GM23338 (cell line): Measurements from ENCODE around the gene GSG1L. TPM values are rescaled to one million over a fixed set of nuclear protein-coding genes. Genes with fewer than 3 reads are reported as not detected.

Experiments used
- ATAC-seq: fragments of 200-7000 bp; cut with Tn5 transposase; 3 replicates; pipeline ENCODE4 v1.9.1; 2020
- DNase-seq: peaks from one replicate; pipeline ENCODE4 v3.0.0-alpha.2; 2015; ENCODE audit warnings: low spot score
- H2AFZ ChIP-seq: fragments of 200-600 bp; sonication (generic); 2 replicates; pipeline ENCODE4 v1.8.0; 2016; ENCODE audit warnings: antibody characterized with exemption, mild to moderate bottlenecking, moderate library complexity
- H3F3A ChIP-seq: fragments of 200-600 bp; sonication (generic); replicated peaks from 2 replicates; pipeline ENCODE4 v1.8.0; 2017; ENCODE audit warnings: antibody characterized with exemption, mixed run types, low read depth
- H3K27ac ChIP-seq: fragments of 200-600 bp; sonication (generic); 2 replicates; pipeline ENCODE4 v1.6.1; 2016; ENCODE audit warnings: low read depth
- H3K27me3 ChIP-seq: fragments of 200-600 bp; sonication (generic); 2 replicates; pipeline ENCODE4 v1.8.0; 2016; ENCODE audit warnings: mild to moderate bottlenecking, mixed run types, moderate library complexity; ENCODE audit not compliant: insufficient read depth
- H3K36me3 ChIP-seq: fragments of 200-600 bp; sonication (generic); 2 replicates; pipeline ENCODE4 v1.8.0; 2016; ENCODE audit warnings: mild to moderate bottlenecking; ENCODE audit not compliant: insufficient read depth
- H3K4me1 ChIP-seq: fragments of 200-600 bp; sonication (generic); 2 replicates; pipeline ENCODE4 v1.8.0; 2016; ENCODE audit warnings: mild to moderate bottlenecking, moderate library complexity; ENCODE audit not compliant: insufficient read depth
- H3K4me2 ChIP-seq: fragments of 200-600 bp; sonication (generic); 2 replicates; pipeline ENCODE4 v1.7.1; 2017; ENCODE audit warnings: mixed run types
- H3K4me3 ChIP-seq: fragments of 200-600 bp; sonication (generic); 2 replicates; pipeline ENCODE4 v1.6.1; 2016; ENCODE audit warnings: mixed run types
- H3K79me2 ChIP-seq: fragments of 200-600 bp; sonication (generic); replicated peaks from 2 replicates; pipeline ENCODE4 v1.8.0; 2017; ENCODE audit warnings: mild to moderate bottlenecking; ENCODE audit not compliant: insufficient read depth
- H3K9me2 ChIP-seq: fragments of 200-600 bp; sonication (generic); 2 replicates; pipeline ENCODE4 v1.8.0; 2017; ENCODE audit not compliant: insufficient read depth
- H4K20me1 ChIP-seq: fragments of 200-600 bp; sonication (generic); replicated peaks from 2 replicates; pipeline ENCODE4 v1.8.0; 2017; ENCODE audit warnings: mild to moderate bottlenecking; ENCODE audit not compliant: insufficient read depth
- H3K27ac Mint-ChIP-seq: 2 replicates; pipeline ENCODE4 v1.8.0; 2020; ENCODE audit warnings: inconsistent platforms, mild to moderate bottlenecking, moderate library complexity, mixed read lengths
- H3K27me3 Mint-ChIP-seq: 3 replicates; pipeline ENCODE4 v1.8.0; 2022; ENCODE audit warnings: low read depth, mild to moderate bottlenecking, moderate library complexity, mixed read lengths, inconsistent platforms; ENCODE audit not compliant: insufficient read depth, poor library complexity
- H3K36me3 Mint-ChIP-seq: 3 replicates; pipeline ENCODE4 v1.8.0; 2021; ENCODE audit warnings: low read depth, mild to moderate bottlenecking, inconsistent platforms, moderate library complexity, mixed read lengths
- H3K4me1 Mint-ChIP-seq: 3 replicates; pipeline ENCODE4 v1.8.0; 2020; ENCODE audit warnings: mild to moderate bottlenecking, inconsistent platforms, mixed read lengths
- H3K4me3 Mint-ChIP-seq: 3 replicates; pipeline ENCODE4 v1.8.0; 2021; ENCODE audit warnings: moderate library complexity, mild to moderate bottlenecking, inconsistent platforms, mixed read lengths
- H3K9me3 Mint-ChIP-seq: 3 replicates; pipeline ENCODE4 v1.8.0; 2020; ENCODE audit warnings: moderate library complexity, mild to moderate bottlenecking, inconsistent platforms, mixed read lengths
- CREB1 ChIP-seq: fragments of 250-450 bp; sonication (Bioruptor Pico); IDR thresholded peaks from 2 replicates; pipeline ENCODE4 v1.5.0; 2020; ENCODE audit warnings: low read depth, mild to moderate bottlenecking, moderate library complexity
- CTCF ChIP-seq, 2 experiments: fragments of 200-600 bp in 1 of 2; sonication (generic) in 1 of 2; conservative IDR thresholded peaks; 2 replicates each; pipeline versions ENCODE4 v1.5.1 to v1.6.1; 2016 to 2017; ENCODE audit warnings: antibody characterized with exemption in 2 of 2, low read depth in 2 of 2, mild to moderate bottlenecking in 2 of 2, moderate library complexity in 1 of 2
- EZH2 ChIP-seq: fragments of 200-600 bp; sonication (generic); IDR thresholded peaks from one replicate; pipeline ENCODE4 v1.8.0; 2017; ENCODE audit warnings: antibody characterized with exemption, mild to moderate bottlenecking, low read depth; ENCODE audit not compliant: unreplicated experiment
- EZH2phosphoT487 ChIP-seq: fragments of 200-600 bp; sonication (generic); IDR thresholded peaks from one replicate; pipeline ENCODE4 v1.8.1; 2018; ENCODE audit warnings: antibody characterized with exemption; ENCODE audit not compliant: unreplicated experiment
- POLR2AphosphoS5 ChIP-seq: IDR thresholded peaks from 2 replicates; pipeline ENCODE4 v1.6.1; 2016; ENCODE audit warnings: antibody characterized with exemption, low read depth
- REST ChIP-seq: IDR thresholded peaks from one replicate; pipeline ENCODE4 v1.6.1; 2018; ENCODE audit warnings: antibody characterized with exemption; ENCODE audit not compliant: unreplicated experiment
- STAT1 ChIP-seq: IDR thresholded peaks from one replicate; pipeline ENCODE4 v1.6.1; 2016; ENCODE audit warnings: antibody characterized with exemption; ENCODE audit not compliant: unreplicated experiment
- ZNF331 ChIP-seq: fragments of 250-450 bp; sonication (Bioruptor Pico); IDR thresholded peaks from 2 replicates; pipeline ENCODE4 v1.5.0; 2020; ENCODE audit warnings: low read depth, mild to moderate bottlenecking, moderate library complexity
- polyA plus RNA-seq: library from polyadenylated mRNA; unstranded; fragments of >200 nt; fragmentation: Nextera tagmentation; extraction: Ambion mirVana; gene quantifications from 2 replicates; pipeline ENCODE4 v1.2.1, GENCODE V29; 2016
- total RNA-seq: library from RNA; depleted of rRNA; stranded (reverse); fragments of >200 nt; shearing (Covaris generic); gene quantifications from 2 replicates; pipeline ENCODE4 v1.2.3, GENCODE V29; 2014

GSG1L gene
- total and polyA plus RNA-seq, 2 experiments from 2014 or later, result 0.36 to 0.63 TPM

- H3K27me3 Mint-ChIP-seq, result peaks cover 13% of the 10 kb centered on the region
- DNase-seq, result no peak
- Histone ChIP-seq H4K20me1 (no peaks in the 10 kb centered on the region), H3K27ac (no peak overlapping the region), H3K4me3 (no peak overlapping the region), H3K9me2 (peaks cover 3% of the 10 kb centered on the region; the same call in 1 of the 2 replicates), H3K27me3 (no peaks in the 10 kb centered on the region), H2AFZ (no peak overlapping the region), H3K79me2 (no peaks in the 10 kb centered on the region), H3F3A (no peaks in the 10 kb centered on the region), H3K4me2 (no peak overlapping the region), H3K36me3 (no peaks in the 10 kb centered on the region), H3K4me1 (no peaks in the 10 kb centered on the region)
- no peaks in the 10 kb centered on the region for H3K36me3 Mint-ChIP-seq
- TF ChIP-seq EZH2, result no peak
- ATAC-seq, result no peak; the same call in 2 of the 3 replicates
- no peaks in the 10 kb centered on the region; the same call in 2 of the 3 replicates for H3K4me1 Mint-ChIP-seq
- H3K9me3 Mint-ChIP-seq, result no peaks in the 10 kb centered on the region; the same call in 2 of the 3 replicates
- H3K27ac Mint-ChIP-seq, result no peak overlapping the region
- H3K4me3 Mint-ChIP-seq, result no peak overlapping the region
These were observed 156.6 kb downstream of the GSG1L start for GRCh38 chr16:27906883-27907282.

- Histone ChIP-seq H3K4me3 (no peak overlapping the region), H3K27ac (no peak overlapping the region), H3K79me2 (no peaks in the 10 kb centered on the region), H3K4me1 (no peaks in the 10 kb centered on the region), H3K36me3 (no peaks in the 10 kb centered on the region), H2AFZ (no peak overlapping the region), H3F3A (no peaks in the 10 kb centered on the region), H4K20me1 (no peaks in the 10 kb centered on the region), H3K27me3 (no peaks in the 10 kb centered on the region), H3K9me2 (peaks cover 3% of the 10 kb centered on the region; the same call in 1 of the 2 replicates), H3K4me2 (no peak overlapping the region)
- H3K9me3 Mint-ChIP-seq, result peaks cover 4% of the 10 kb centered on the region; the same call in 2 of the 3 replicates
- H3K36me3 Mint-ChIP-seq, result no peaks in the 10 kb centered on the region
- DNase-seq, result no peak
- TF ChIP-seq CTCF (conservative IDR thresholded peaks at IDR 0.05; ENCODE audit: low read depth in 2 of 2), result no peak
- no peak for TF ChIP-seq CREB1 (CRISPR knock-in tag)
- no peak for TF ChIP-seq EZH2
- no peak for TF ChIP-seq POLR2AphosphoS5
- no peak for TF ChIP-seq STAT1
- no peak for TF ChIP-seq ZNF331 (CRISPR knock-in tag)
- no peak for TF ChIP-seq EZH2phosphoT487
- no peak for TF ChIP-seq REST
- peaks cover 9% of the 10 kb centered on the region for H3K27me3 Mint-ChIP-seq
- H3K4me1 Mint-ChIP-seq, result no peaks in the 10 kb centered on the region; the same call in 2 of the 3 replicates
- H3K27ac Mint-ChIP-seq, result no peak overlapping the region
- ATAC-seq, result no peak
- H3K4me3 Mint-ChIP-seq, result no peak overlapping the region
These were observed 160.4 kb downstream of the GSG1L start for GRCh38 chr16:27903046-27903655.
